CD14-positive monocyte (primary cell): Measurements from ENCODE around the gene KRT7. TPM values are rescaled to one million over a fixed set of nuclear protein-coding genes. Genes with fewer than 3 reads are reported as not detected.

Experiments used
- DNase-seq, 3 donors: peaks; one replicate each; pipeline ENCODE4 v3.0.0-alpha.2; 2011 to 2022
- H2AFZ ChIP-seq: 2 replicates; pipeline ENCODE4 v1.6.0; 2012; ENCODE audit warnings: mild to moderate bottlenecking, low read depth, low read length, inconsistent platforms; ENCODE audit not compliant: insufficient read depth, poor library complexity, severe bottlenecking
- H3K27ac ChIP-seq, 2 donors: 1 replicate in 1 of 2; 2 replicates in 1 of 2; pipeline ENCODE4 v1.5.1; 2012 to 2013; ENCODE audit warnings: low read length in 2 of 2, control low read depth in 1 of 2, inconsistent platforms in 1 of 2, low read depth in 1 of 2, mild to moderate bottlenecking in 1 of 2
- H3K27me3 ChIP-seq, 2 donors: one replicate each; pipeline versions ENCODE4 v1.6.0 to v1.6.1; 2011 to 2013; ENCODE audit warnings: low read length in 2 of 2; ENCODE audit not compliant: control insufficient read depth in 2 of 2, insufficient read depth in 2 of 2
- H3K36me3 ChIP-seq, 2 donors: replicated peaks in 1 of 2; 1 replicate in 1 of 2; 2 replicates in 1 of 2; pipeline versions ENCODE4 v1.5.1 to v1.6.1; 2012 to 2013; ENCODE audit warnings: low read length in 2 of 2, control low read depth in 1 of 2, inconsistent platforms in 1 of 2, mild to moderate bottlenecking in 1 of 2; ENCODE audit not compliant: insufficient read depth in 2 of 2, control insufficient read depth in 1 of 2
- H3K4me1 ChIP-seq, 2 donors: 1 replicate in 1 of 2; 2 replicates in 1 of 2; pipeline versions ENCODE4 v1.5.1 to v1.6.1; 2012 to 2013; ENCODE audit warnings: low read length in 2 of 2, control low read depth in 1 of 2, inconsistent platforms in 1 of 2, mild to moderate bottlenecking in 1 of 2, moderate library complexity in 1 of 2; ENCODE audit not compliant: insufficient read depth in 2 of 2, control insufficient read depth in 1 of 2
- H3K4me2 ChIP-seq: replicated peaks from 2 replicates; pipeline ENCODE3; 2012; ENCODE audit warnings: low read length, moderate library complexity, mild to moderate bottlenecking; ENCODE audit not compliant: poor library complexity, severe bottlenecking; ENCODE audit errors: extremely low read depth
- H3K4me3 ChIP-seq, 3 experiments: fragments of 200-600 bp in 1 of 3; sonication (generic) in 1 of 3; replicated peaks in 1 of 3; 1 replicate in 2 of 3; 2 replicates in 1 of 3; pipeline ENCODE4 v1.5.1; 2011 to 2013; ENCODE audit warnings: low read length in 3 of 3, mild to moderate bottlenecking in 3 of 3, control low read depth in 2 of 3, low read depth in 2 of 3, inconsistent platforms in 1 of 3, moderate library complexity in 1 of 3
- H3K79me2 ChIP-seq: 2 replicates; pipeline ENCODE4 v1.6.0; 2012; ENCODE audit warnings: mild to moderate bottlenecking, control low read depth, inconsistent platforms, low read length, moderate library complexity; ENCODE audit not compliant: insufficient read depth
- H3K9ac ChIP-seq: 2 replicates; pipeline ENCODE4 v1.6.0; 2017; ENCODE audit warnings: low read length, mild to moderate bottlenecking; ENCODE audit not compliant: insufficient read depth, poor library complexity, severe bottlenecking
- H3K9me3 ChIP-seq, 2 donors: replicated peaks in 1 of 2; 1 replicate in 1 of 2; 2 replicates in 1 of 2; pipeline versions ENCODE4 v1.5.1 to v1.6.1; 2012 to 2013; ENCODE audit warnings: low read length in 2 of 2, control low read depth in 1 of 2; ENCODE audit not compliant: control insufficient read depth in 1 of 2, insufficient read depth in 1 of 2
- H4K20me1 ChIP-seq: 2 replicates; pipeline ENCODE4 v1.6.0; 2012; ENCODE audit warnings: mild to moderate bottlenecking, low read length, control low read depth, moderate library complexity; ENCODE audit not compliant: insufficient read depth
- H3K27ac Mint-ChIP-seq, 7 donors: one replicate each; pipeline ENCODE4 v1.8.0; 2020; ENCODE audit warnings: mild to moderate bottlenecking in 7 of 7, mixed read lengths in 7 of 7, moderate library complexity in 6 of 7, inconsistent platforms in 2 of 7
- H3K27me3 Mint-ChIP-seq, 3 donors: one replicate each; pipeline ENCODE4 v1.8.0; 2021 to 2022; ENCODE audit warnings: low read depth in 3 of 3, mild to moderate bottlenecking in 3 of 3, mixed read lengths in 3 of 3, moderate library complexity in 3 of 3, inconsistent platforms in 1 of 3
- H3K36me3 Mint-ChIP-seq, 2 donors: one replicate each; pipeline ENCODE4 v1.8.0; 2020; ENCODE audit warnings: mixed read lengths in 2 of 2, inconsistent platforms in 1 of 2, mild to moderate bottlenecking in 1 of 2
- H3K4me1 Mint-ChIP-seq: one replicate; pipeline ENCODE4 v1.8.0; 2020; ENCODE audit warnings: mild to moderate bottlenecking, mixed read lengths
- H3K4me3 Mint-ChIP-seq, 2 donors: one replicate each; pipeline ENCODE4 v1.8.0; 2020; ENCODE audit warnings: mild to moderate bottlenecking in 2 of 2, mixed read lengths in 2 of 2, moderate library complexity in 1 of 2
- H3K9me3 Mint-ChIP-seq, 7 donors: one replicate each; pipeline ENCODE4 v1.8.0; 2020 to 2022; ENCODE audit warnings: mixed read lengths in 7 of 7, mild to moderate bottlenecking in 6 of 7, moderate library complexity in 6 of 7, inconsistent platforms in 2 of 7
- WGBS: methylation state at CpG from one replicate; pipeline ENCODE4 v1.1.5; 2013; ENCODE audit warnings: missing lambda C conversion rate; ENCODE audit not compliant: insufficient coverage; 5-methylcytosine and 5-hydroxymethylcytosine counted together
- intact Hi-C, 2 donors: fragments of 100-400 bp; cut with micrococcal nuclease; formaldehyde crosslinking; loops; one replicate each; pipeline versions ENCODE4 v1.15.0 to v1.15.1; 2023
- polyA plus RNA-seq, 3 donors: library from polyadenylated mRNA; depleted of rRNA in 1 of 3; unstranded in 2 of 3; stranded (reverse) in 1 of 3; fragments of 300-500 nt in 2 of 3; fragments of >200 nt in 1 of 3; fragmentation: Illumina TruSeq in 2 of 3; gene quantifications; 1 replicate in 2 of 3; 2 replicates in 1 of 3; pipeline ENCODE4 v1.2.3, GENCODE V29; 2012 to 2021
- TF ChIP-seq, protein P1 (sequence below): fragments of 200-600 bp; IDR thresholded peaks from one replicate; pipeline ENCODE4 v1.8.0; 2022; ENCODE audit warnings: antibody characterized with exemption, mild to moderate bottlenecking

Gene KRT7
- polyA plus RNA-seq, 3 donors: 1.3 to 2.7 TPM; not detected in 1

DNA sequence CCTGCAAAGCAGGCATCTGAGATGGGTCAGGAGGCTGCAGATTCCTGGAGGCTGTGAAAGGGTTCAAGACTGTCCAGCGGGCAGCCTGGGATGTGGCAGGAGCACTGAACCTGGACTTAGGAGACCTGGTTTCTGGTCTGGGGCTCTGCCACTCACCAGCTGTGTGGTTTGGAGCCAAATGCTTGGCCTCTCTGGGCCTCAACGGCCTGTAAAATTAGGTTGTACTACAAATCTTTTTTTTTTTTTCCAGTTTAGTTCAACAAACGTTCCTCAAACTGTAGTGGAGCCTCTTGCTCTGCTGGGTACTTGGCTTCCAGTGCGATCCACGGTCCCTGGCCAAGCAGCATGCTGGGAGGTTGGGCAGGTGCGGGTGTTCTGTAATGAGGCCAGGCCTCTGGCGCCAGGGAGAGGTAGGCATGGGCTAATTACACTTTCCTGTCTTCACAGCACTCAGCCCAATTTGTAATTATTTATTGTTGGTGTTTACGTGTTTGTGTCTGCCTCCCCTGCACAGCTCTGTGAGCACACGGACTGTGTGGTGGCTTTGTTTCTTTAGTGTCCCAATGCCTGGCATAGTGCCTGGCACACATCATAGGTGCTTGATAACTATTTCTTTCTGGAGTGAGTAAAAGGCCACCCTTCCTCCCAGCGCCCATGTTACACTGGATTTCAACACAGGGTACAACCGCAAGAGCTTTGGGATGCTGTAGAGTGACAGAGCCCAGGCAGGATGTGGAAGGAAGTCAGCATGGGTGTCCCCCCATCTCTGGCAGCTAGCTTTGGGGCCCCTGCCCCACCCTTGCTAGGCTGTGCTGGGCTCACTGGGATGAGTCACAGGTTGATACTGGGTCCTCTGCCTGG lies 35.4 kb upstream of the KRT7 start:
- peaks cover 0 to 3% (median 1%) of the 10 kb centered on the region in 3 donors for H3K27me3 Mint-ChIP-seq

More for the DNA sequence above, 35.4 kb upstream of the KRT7 start:
- WGBS: 100% methylated on average over 1 of the region's 11 CpGs
- Histone ChIP-seq H2AFZ (no peak overlapping the region), H3K79me2 (no peaks in the 10 kb centered on the region), H3K4me2 (peak overlapping the region; percentile 55), H3K4me1 (peaks cover 100% of the 10 kb centered on the region in 2 donors), H3K9me3 (no peaks in the 10 kb centered on the region), H3K9ac (peak overlapping the region; percentile 93), H3K4me3 (peak overlapping the region in 1 of 3 experiments; percentile 44), H3K27ac (peak overlapping the region; percentile 98 to 100), H3K36me3 (no peaks in the 10 kb centered on the region), H3K27me3 (no peaks in the 10 kb centered on the region), H4K20me1 (no peaks in the 10 kb centered on the region)
- peaks cover 0 to 2% (median 0%) of the 10 kb centered on the region in 7 donors for H3K9me3 Mint-ChIP-seq
- peak overlapping the region; percentile 97 to 100 (median 99) for H3K27ac Mint-ChIP-seq
- H3K4me3 Mint-ChIP-seq: peak overlapping the region; percentile 4 to 71
- intact Hi-C loops: loop anchor here in 1 of 2 donors (10.0 kb wide), 1 partner anchor 313 kb away; the partner anchor contains the start of gene ANKRD33
- DNase-seq: peak; percentile 96 to 99 (median 98)
- TF ChIP-seq, protein P1, sequence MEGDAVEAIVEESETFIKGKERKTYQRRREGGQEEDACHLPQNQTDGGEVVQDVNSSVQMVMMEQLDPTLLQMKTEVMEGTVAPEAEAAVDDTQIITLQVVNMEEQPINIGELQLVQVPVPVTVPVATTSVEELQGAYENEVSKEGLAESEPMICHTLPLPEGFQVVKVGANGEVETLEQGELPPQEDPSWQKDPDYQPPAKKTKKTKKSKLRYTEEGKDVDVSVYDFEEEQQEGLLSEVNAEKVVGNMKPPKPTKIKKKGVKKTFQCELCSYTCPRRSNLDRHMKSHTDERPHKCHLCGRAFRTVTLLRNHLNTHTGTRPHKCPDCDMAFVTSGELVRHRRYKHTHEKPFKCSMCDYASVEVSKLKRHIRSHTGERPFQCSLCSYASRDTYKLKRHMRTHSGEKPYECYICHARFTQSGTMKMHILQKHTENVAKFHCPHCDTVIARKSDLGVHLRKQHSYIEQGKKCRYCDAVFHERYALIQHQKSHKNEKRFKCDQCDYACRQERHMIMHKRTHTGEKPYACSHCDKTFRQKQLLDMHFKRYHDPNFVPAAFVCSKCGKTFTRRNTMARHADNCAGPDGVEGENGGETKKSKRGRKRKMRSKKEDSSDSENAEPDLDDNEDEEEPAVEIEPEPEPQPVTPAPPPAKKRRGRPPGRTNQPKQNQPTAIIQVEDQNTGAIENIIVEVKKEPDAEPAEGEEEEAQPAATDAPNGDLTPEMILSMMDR: no peak
- peaks cover 99% of the 10 kb centered on the region for H3K4me1 Mint-ChIP-seq
- peaks cover 2 to 9% of the 10 kb centered on the region in 2 donors for H3K36me3 Mint-ChIP-seq
